ENCODE measurements around the gene MALL. TPM values are rescaled to one million over a fixed set of nuclear protein-coding genes. Genes with fewer than 3 reads are reported as not detected.

MALL gene
- total and polyA plus RNA-seq, 9 of the 15 experiments (the other 6 are each of a cell fraction or from before 2014, with no cell fraction given) = 0.24 TPM; not detected in 8

DNA sequence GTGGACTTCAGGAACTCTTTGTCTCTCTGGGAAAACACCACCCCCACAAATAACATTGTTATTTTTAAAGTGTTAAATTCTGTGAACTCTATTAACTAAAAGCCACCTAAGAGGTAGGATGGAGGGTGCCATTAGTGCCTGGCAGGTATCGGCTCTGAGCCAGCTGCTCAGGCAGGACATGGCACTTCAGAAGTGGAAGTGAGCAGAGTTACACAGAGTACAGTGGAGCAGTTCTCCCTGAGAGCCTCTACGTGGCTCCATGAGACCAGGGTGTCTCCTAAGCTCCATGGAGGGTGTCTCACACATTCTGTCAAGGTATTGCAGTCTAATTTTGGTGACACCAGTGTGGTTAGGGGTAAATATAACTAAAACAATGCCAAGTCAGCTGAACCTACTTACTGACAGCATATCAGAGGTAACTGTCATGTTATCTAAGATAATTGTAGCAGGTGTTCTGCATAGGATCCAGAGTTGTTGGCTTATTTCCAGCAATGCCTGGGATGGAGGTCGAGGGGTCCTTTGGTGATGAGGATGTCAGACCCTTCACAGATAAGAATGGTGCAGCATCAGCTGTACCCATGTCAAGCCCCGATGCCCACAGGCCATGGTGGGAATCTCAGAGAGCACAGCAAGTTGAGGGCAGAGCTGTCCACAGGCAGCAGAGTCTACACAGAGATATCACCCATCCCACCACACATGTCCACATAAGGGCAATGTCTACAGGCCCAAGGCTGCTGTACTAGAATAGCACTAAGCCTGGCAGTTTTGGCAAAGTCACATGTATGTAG is 8.6 kb upstream of the MALL start:
- no peak for FAIRE-seq
- 0% methylated on average over 4 of the region's 4 CpGs for WGBS (ENCODE audit: insufficient coverage, low coverage, missing lambda C conversion rate)
- H3K27me3 ChIP-seq (ENCODE audit: control insufficient read depth in 2 of 2, insufficient read depth in 2 of 2, low read length in 2 of 2) = peaks cover 6 to 9% of the 10 kb centered on the region in 2 experiments; a peak in 1 of 5 replicates
- POLR2A ChIA-PET = interaction anchor here (1.4 kb wide), 1 partner anchor 8 kb away, joined by 4 read pairs; the partner anchor contains the start of gene MALL
- intact Hi-C loops (cut with micrococcal nuclease) = no loop called here
- H3K79me2 ChIP-seq (ENCODE audit: control insufficient read depth, insufficient read depth, low read length) = no peaks in the 10 kb centered on the region
- in situ Hi-C loops (cut with MboI) = no loop called here
- H3K9me3 ChIP-seq (replicated peaks; ENCODE audit: control insufficient read depth, insufficient read depth, low read depth, low read length) = no peaks in the 10 kb centered on the region
- no peak for ATAC-seq
- H3K4me3 ChIP-seq = no peak overlapping the region
- H3K4me2 ChIP-seq (ENCODE audit: insufficient read depth, low read length) = no peak overlapping the region
- H3K9ac ChIP-seq (ENCODE audit: insufficient read depth in 1 of 2, low read depth in 2 of 2, low read length in 2 of 2) = no peak overlapping the region
- H3K27ac ChIP-seq (ENCODE audit: extremely low read depth, low read depth, low read length) = no peak overlapping the region
- H3K9me1 ChIP-seq (ENCODE audit: control insufficient read depth, insufficient read depth, low read length) = no peaks in the 10 kb centered on the region
- H3K4me1 ChIP-seq (replicated peaks in 1 of 2; ENCODE audit: control insufficient read depth in 2 of 2, insufficient read depth in 2 of 2, low read length in 2 of 2) = no peaks in the 10 kb centered on the region
- H3K36me3 ChIP-seq (ENCODE audit: control insufficient read depth, insufficient read depth, low read length) = no peaks in the 10 kb centered on the region
- BruUV-seq (replicated peaks) = no TSS peak
- H4K20me1 ChIP-seq (replicated peaks; ENCODE audit: control insufficient read depth, insufficient read depth, low read length) = no peaks in the 10 kb centered on the region
- TF ChIP-seq JUNB (CRISPR knock-in tag; conservative IDR thresholded peaks at IDR 0.05) (no peak), NFIC (IDR thresholded peaks at IDR 0.05) (peak; percentile 31; the same call in 1 of the 2 replicates)
- H2AFZ ChIP-seq (ENCODE audit: low read depth, low read length) = no peak overlapping the region
- CTCF ChIA-PET (ENCODE audit: low intra/inter-chr PET ratio) = no interaction called here
- no peak for DNase-seq (ENCODE audit: extremely low read depth in 1 of 4, low spot score in 3 of 4)

DNA sequence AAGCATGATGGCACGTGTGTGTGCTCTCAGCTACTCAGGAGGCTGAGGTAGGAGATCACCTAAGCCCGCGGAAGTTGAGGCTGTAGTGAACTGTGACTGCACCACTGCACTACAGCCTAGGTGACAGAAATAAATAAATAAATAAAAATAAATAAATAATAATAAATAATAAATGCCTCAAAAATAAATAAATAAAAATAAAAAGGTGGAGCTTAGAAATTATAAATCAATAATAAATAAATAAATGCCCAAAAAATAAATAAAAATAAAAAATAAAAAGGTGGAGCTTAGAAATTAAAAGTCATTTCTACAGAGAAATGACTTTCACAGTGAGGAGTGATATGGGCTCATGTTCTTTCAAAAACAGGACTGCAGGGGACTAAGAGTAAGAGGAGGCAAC is 6.0 kb upstream of the MALL start:
- CTCF ChIA-PET (ENCODE audit: low intra/inter-chr PET ratio) = no interaction called here
- in situ Hi-C loops (cut with MboI) = no loop called here
- 0% methylated on average over 3 of the region's 3 CpGs for WGBS (ENCODE audit: insufficient coverage, low coverage, missing lambda C conversion rate)

More for the DNA sequence above, 6.0 kb upstream of the MALL start:
- Histone ChIP-seq H3K4me3 (no peak overlapping the region), H3K36me3 (ENCODE audit: control insufficient read depth, insufficient read depth, low read length) (no peaks in the 10 kb centered on the region), H3K9ac (ENCODE audit: insufficient read depth in 1 of 2, low read depth in 2 of 2, low read length in 2 of 2) (no peak overlapping the region), H3K79me2 (ENCODE audit: control insufficient read depth, insufficient read depth, low read length) (no peaks in the 10 kb centered on the region), H2AFZ (ENCODE audit: low read depth, low read length) (no peak overlapping the region), H3K4me1 (replicated peaks in 1 of 2; ENCODE audit: control insufficient read depth in 2 of 2, insufficient read depth in 2 of 2, low read length in 2 of 2) (no peaks in the 10 kb centered on the region), H3K4me2 (ENCODE audit: insufficient read depth, low read length) (no peak overlapping the region), H4K20me1 (replicated peaks; ENCODE audit: control insufficient read depth, insufficient read depth, low read length) (no peaks in the 10 kb centered on the region; the same call in 1 of the 2 replicates), H3K9me3 (replicated peaks; ENCODE audit: control insufficient read depth, insufficient read depth, low read depth, low read length) (no peaks in the 10 kb centered on the region), H3K9me1 (ENCODE audit: control insufficient read depth, insufficient read depth, low read length) (peaks cover 4% of the 10 kb centered on the region), H3K27ac (ENCODE audit: extremely low read depth, low read depth, low read length) (no peak overlapping the region), H3K27me3 (ENCODE audit: control insufficient read depth in 2 of 2, insufficient read depth in 2 of 2, low read length in 2 of 2) (peaks cover 7 to 12% of the 10 kb centered on the region in 2 experiments; a peak in 4 of 5 replicates)
- POLR2A ChIA-PET = no interaction called here
- intact Hi-C loops (cut with micrococcal nuclease) = no loop called here
- DNase-seq (ENCODE audit: extremely low read depth in 1 of 4, low spot score in 3 of 4) (no peak), FAIRE-seq (no peak), ATAC-seq (no peak)
- no peak for TF ChIP-seq RBM14 (IDR thresholded peaks at IDR 0.05; ENCODE audit: borderline replicate concordance, insufficient read depth, low read depth, low read length)
- no peak for TF ChIP-seq CAMTA2 (CRISPR knock-in tag; conservative IDR thresholded peaks at IDR 0.05)
- no peak for TF ChIP-seq SETDB1 (IDR thresholded peaks at IDR 0.05; ENCODE audit: low read length)
- TF ChIP-seq, protein P1, sequence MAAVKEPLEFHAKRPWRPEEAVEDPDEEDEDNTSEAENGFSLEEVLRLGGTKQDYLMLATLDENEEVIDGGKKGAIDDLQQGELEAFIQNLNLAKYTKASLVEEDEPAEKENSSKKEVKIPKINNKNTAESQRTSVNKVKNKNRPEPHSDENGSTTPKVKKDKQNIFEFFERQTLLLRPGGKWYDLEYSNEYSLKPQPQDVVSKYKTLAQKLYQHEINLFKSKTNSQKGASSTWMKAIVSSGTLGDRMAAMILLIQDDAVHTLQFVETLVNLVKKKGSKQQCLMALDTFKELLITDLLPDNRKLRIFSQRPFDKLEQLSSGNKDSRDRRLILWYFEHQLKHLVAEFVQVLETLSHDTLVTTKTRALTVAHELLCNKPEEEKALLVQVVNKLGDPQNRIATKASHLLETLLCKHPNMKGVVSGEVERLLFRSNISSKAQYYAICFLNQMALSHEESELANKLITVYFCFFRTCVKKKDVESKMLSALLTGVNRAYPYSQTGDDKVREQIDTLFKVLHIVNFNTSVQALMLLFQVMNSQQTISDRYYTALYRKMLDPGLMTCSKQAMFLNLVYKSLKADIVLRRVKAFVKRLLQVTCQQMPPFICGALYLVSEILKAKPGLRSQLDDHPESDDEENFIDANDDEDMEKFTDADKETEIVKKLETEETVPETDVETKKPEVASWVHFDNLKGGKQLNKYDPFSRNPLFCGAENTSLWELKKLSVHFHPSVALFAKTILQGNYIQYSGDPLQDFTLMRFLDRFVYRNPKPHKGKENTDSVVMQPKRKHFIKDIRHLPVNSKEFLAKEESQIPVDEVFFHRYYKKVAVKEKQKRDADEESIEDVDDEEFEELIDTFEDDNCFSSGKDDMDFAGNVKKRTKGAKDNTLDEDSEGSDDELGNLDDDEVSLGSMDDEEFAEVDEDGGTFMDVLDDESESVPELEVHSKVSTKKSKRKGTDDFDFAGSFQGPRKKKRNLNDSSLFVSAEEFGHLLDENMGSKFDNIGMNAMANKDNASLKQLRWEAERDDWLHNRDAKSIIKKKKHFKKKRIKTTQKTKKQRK (IDR thresholded peaks at IDR 0.05; ENCODE audit: borderline replicate concordance, low read depth, low read length) = no peak
- TF ChIP-seq, protein P2, sequence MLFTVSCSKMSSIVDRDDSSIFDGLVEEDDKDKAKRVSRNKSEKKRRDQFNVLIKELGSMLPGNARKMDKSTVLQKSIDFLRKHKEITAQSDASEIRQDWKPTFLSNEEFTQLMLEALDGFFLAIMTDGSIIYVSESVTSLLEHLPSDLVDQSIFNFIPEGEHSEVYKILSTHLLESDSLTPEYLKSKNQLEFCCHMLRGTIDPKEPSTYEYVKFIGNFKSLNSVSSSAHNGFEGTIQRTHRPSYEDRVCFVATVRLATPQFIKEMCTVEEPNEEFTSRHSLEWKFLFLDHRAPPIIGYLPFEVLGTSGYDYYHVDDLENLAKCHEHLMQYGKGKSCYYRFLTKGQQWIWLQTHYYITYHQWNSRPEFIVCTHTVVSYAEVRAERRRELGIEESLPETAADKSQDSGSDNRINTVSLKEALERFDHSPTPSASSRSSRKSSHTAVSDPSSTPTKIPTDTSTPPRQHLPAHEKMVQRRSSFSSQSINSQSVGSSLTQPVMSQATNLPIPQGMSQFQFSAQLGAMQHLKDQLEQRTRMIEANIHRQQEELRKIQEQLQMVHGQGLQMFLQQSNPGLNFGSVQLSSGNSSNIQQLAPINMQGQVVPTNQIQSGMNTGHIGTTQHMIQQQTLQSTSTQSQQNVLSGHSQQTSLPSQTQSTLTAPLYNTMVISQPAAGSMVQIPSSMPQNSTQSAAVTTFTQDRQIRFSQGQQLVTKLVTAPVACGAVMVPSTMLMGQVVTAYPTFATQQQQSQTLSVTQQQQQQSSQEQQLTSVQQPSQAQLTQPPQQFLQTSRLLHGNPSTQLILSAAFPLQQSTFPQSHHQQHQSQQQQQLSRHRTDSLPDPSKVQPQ (CRISPR knock-in tag; IDR thresholded peaks at IDR 0.05; ENCODE audit: borderline replicate concordance) = no peak
- no peak for TF ChIP-seq PRMT5 (CRISPR knock-in tag; IDR thresholded peaks at IDR 0.05)
- BruUV-seq (replicated peaks) = no TSS peak
